Smooth muscle cell (in vitro differentiated cells): Measurements from ENCODE around the gene ZNF777. TPM values are rescaled to one million over a fixed set of nuclear protein-coding genes. Genes with fewer than 3 reads are reported as not detected.

Experiments
- DNase-seq: peaks from one replicate; lab custom pipeline; 2025; ENCODE audit not compliant: unreplicated experiment; lab: John Stamatoyannopoulos, UW
- H2AFZ ChIP-seq: fragments of 200-600 bp; sonication (generic); 2 replicates; pipeline ENCODE4 v1.6.0; 2016; ENCODE audit warnings: antibody characterized with exemption, low read depth, mild to moderate bottlenecking
- H3F3A ChIP-seq: fragments of 200-600 bp; sonication (generic); 2 replicates; pipeline ENCODE4 v1.6.0; 2017; ENCODE audit warnings: antibody characterized with exemption, low read depth
- H3K27ac ChIP-seq: fragments of 200-600 bp; sonication (generic); 2 replicates; pipeline ENCODE4 v1.5.1; 2016; ENCODE audit warnings: low read depth, mild to moderate bottlenecking
- H3K27me3 ChIP-seq: fragments of 200-600 bp; sonication (generic); 2 replicates; pipeline ENCODE4 v1.6.1; 2016; ENCODE audit warnings: low read depth, mild to moderate bottlenecking
- H3K36me3 ChIP-seq: fragments of 200-600 bp; sonication (generic); 2 replicates; pipeline ENCODE4 v1.5.1; 2016; ENCODE audit warnings: low read depth
- H3K4me1 ChIP-seq: fragments of 200-600 bp; sonication (generic); 2 replicates; pipeline ENCODE4 v1.5.1; 2016; ENCODE audit warnings: low read depth
- H3K4me2 ChIP-seq: fragments of 200-600 bp; sonication (generic); 2 replicates; pipeline ENCODE4 v1.6.0; 2016; ENCODE audit warnings: mild to moderate bottlenecking
- H3K4me3 ChIP-seq: fragments of 200-600 bp; sonication (generic); 2 replicates; pipeline ENCODE4 v1.5.1; 2016; ENCODE audit warnings: mild to moderate bottlenecking
- H3K79me2 ChIP-seq: fragments of 200-600 bp; sonication (generic); 2 replicates; pipeline ENCODE4 v1.6.0; 2016; ENCODE audit warnings: low read depth, mild to moderate bottlenecking
- H3K9ac ChIP-seq: fragments of 200-600 bp; sonication (generic); 2 replicates; pipeline ENCODE4 v1.6.0; 2016; ENCODE audit warnings: low read depth
- H3K9me3 ChIP-seq: fragments of 200-600 bp; sonication (generic); replicated peaks from 2 replicates; pipeline ENCODE4 v1.5.1; 2016; ENCODE audit warnings: low read depth
- H4K20me1 ChIP-seq: fragments of 200-600 bp; sonication (generic); 2 replicates; pipeline ENCODE4 v1.6.0; 2016; ENCODE audit warnings: low read depth
- WGBS: methylation state at CpG from one replicate; pipeline ENCODE4 v1.1.7; 2016; ENCODE audit warnings: low lambda C conversion rate; 5-methylcytosine and 5-hydroxymethylcytosine counted together
- polyA plus RNA-seq: library from polyadenylated mRNA; unstranded; fragments of >200 nt; fragmentation: Nextera tagmentation; extraction: Ambion mirVana; gene quantifications from 2 replicates; pipeline ENCODE4 v1.2.1, GENCODE V29; 2016
- total RNA-seq: library from RNA; depleted of rRNA; stranded (reverse); fragments of >200 nt; gene quantifications from 2 replicates; pipeline ENCODE4 v1.2.3, GENCODE V29; 2014
- TF ChIP-seq, protein P1 (sequence below): fragments of 200-600 bp; sonication (generic); IDR thresholded peaks from 2 replicates; pipeline ENCODE4 v1.5.1; 2017; ENCODE audit warnings: borderline replicate concordance, mild to moderate bottlenecking, antibody characterized with exemption; ENCODE audit not compliant: insufficient read depth, poor library complexity, severe bottlenecking

ZNF777 gene
- total and polyA plus RNA-seq, 2 experiments from 2014 or later = 7.8 to 14.9 TPM

DNA sequence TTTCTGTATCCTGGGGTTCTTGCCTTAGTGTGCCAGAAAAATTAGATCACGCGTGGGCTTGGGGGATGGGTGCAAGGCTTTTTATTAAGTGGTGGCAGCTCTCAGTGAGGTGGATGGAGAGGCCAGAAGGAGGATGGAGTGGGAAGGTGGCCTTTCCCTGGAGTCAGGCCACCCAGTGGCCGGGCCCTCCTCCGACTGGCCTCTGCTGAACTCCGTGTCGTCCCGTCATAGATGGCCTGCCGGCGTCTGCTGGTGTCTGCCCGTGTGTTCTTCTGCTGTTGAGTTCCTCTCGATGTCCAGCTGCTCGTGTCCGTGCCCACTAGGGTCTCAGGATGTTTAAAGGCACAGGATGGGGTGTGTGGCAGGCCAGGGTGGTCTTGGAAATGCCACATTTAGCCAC is 40.8 kb upstream of the ZNF777 start:
- no peaks in the 10 kb centered on the region for H3K36me3 ChIP-seq
- DNase-seq = no peak
- no peak overlapping the region for H3K27ac ChIP-seq
- H3K4me2 ChIP-seq = no peak overlapping the region
- peaks cover 10% of the 10 kb centered on the region for H3K27me3 ChIP-seq
- H3F3A ChIP-seq = peaks cover 6% of the 10 kb centered on the region
- 73% methylated on average over 13 of the region's 13 CpGs for WGBS
- H4K20me1 ChIP-seq = peaks cover 2% of the 10 kb centered on the region
- H3K4me1 ChIP-seq = no peaks in the 10 kb centered on the region
- H3K9me3 ChIP-seq = peaks cover 4% of the 10 kb centered on the region
- H2AFZ ChIP-seq = no peak overlapping the region
- peaks cover 4% of the 10 kb centered on the region for H3K79me2 ChIP-seq
- no peak overlapping the region for H3K4me3 ChIP-seq
- H3K9ac ChIP-seq = no peak overlapping the region
- TF ChIP-seq, protein P1, sequence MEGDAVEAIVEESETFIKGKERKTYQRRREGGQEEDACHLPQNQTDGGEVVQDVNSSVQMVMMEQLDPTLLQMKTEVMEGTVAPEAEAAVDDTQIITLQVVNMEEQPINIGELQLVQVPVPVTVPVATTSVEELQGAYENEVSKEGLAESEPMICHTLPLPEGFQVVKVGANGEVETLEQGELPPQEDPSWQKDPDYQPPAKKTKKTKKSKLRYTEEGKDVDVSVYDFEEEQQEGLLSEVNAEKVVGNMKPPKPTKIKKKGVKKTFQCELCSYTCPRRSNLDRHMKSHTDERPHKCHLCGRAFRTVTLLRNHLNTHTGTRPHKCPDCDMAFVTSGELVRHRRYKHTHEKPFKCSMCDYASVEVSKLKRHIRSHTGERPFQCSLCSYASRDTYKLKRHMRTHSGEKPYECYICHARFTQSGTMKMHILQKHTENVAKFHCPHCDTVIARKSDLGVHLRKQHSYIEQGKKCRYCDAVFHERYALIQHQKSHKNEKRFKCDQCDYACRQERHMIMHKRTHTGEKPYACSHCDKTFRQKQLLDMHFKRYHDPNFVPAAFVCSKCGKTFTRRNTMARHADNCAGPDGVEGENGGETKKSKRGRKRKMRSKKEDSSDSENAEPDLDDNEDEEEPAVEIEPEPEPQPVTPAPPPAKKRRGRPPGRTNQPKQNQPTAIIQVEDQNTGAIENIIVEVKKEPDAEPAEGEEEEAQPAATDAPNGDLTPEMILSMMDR = no peak

DNA sequence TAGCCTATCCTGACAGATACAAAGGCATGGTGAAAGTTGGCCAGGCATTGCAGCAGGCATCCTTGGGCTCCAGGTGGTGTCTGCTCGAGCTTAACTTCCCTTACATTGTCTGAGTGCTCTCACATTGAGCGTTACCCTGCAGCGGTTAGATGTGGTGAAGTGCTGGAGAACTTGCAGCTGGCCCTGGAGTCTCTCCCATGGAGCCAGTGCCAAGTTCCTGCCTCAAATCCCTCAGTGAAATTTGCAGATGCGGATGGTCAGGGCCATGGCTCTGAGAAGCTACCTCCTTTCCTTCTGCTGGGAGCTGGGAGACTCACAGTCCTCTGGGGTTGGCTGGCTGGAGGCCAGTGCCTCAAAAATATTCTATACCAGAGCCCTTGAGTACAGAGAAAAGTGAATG is 40.0 kb upstream of the ZNF777 start:
- WGBS = 85% methylated on average over 4 of the region's 4 CpGs
- Histone ChIP-seq H3K27me3 (peaks cover 10% of the 10 kb centered on the region), H3K4me1 (peaks cover 4% of the 10 kb centered on the region), H3K79me2 (peaks cover 9% of the 10 kb centered on the region), H3K9me3 (no peaks in the 10 kb centered on the region), H3F3A (peaks cover 6% of the 10 kb centered on the region), H3K4me2 (no peak overlapping the region), H3K27ac (no peak overlapping the region), H3K36me3 (no peaks in the 10 kb centered on the region), H2AFZ (no peak overlapping the region), H4K20me1 (peaks cover 9% of the 10 kb centered on the region), H3K9ac (no peak overlapping the region), H3K4me3 (no peak overlapping the region)
- DNase-seq = no peak
- TF ChIP-seq, protein P1 = no peak

DNA sequence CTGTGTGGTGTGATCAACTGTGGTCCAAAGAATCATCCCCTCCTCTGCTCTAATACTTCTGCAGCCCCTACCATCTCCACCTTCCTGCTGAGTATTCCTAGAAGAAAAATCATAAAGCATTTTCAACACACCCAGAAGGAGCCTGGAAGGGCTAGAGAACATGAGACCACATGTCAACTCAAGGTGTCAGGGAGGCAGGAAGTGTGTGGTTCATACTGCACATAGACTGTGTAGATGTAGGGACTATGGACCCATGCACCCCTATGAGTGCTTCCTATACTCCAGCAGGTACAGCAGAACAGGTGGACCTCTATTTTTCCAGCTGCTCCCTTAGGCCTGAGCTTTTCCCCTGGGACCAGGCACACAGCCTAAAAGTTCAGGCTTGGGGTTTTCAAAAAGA is 39.3 kb upstream of the ZNF777 start:
- Histone ChIP-seq H3K27ac (no peak overlapping the region), H3K4me1 (peaks cover 5% of the 10 kb centered on the region), H3K36me3 (no peaks in the 10 kb centered on the region), H3K27me3 (peaks cover 10% of the 10 kb centered on the region), H4K20me1 (peaks cover 16% of the 10 kb centered on the region), H2AFZ (no peak overlapping the region), H3F3A (peaks cover 6% of the 10 kb centered on the region), H3K79me2 (peaks cover 16% of the 10 kb centered on the region), H3K9me3 (no peaks in the 10 kb centered on the region), H3K9ac (no peak overlapping the region), H3K4me3 (no peak overlapping the region), H3K4me2 (no peak overlapping the region)
- DNase-seq = no peak
- TF ChIP-seq, protein P1 = no peak

DNA sequence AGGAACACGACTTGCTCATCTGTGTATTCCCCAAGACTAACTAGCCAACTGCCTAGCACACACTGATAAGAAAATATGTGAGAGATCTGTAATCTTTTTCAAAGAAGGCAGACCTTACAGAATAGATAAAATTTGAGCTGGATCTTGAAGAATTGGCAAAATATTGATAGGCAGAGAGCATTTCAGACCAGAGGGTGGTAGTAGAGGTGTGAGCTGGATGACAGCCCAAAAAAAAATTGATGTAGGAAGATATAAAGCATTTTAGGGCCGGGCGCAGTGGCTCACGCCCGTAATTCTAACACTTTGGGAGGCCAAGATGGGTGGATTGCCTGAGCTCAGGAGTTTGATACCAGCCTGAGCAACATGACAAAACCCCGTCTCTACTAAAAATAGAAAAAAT is 37.9 kb upstream of the ZNF777 start:
- H2AFZ ChIP-seq = no peak overlapping the region
- H3K27me3 ChIP-seq = peaks cover 10% of the 10 kb centered on the region
- peaks cover 23% of the 10 kb centered on the region for H3K79me2 ChIP-seq
- no peak overlapping the region for H3K9ac ChIP-seq
- DNase-seq = no peak
- TF ChIP-seq, protein P1 = no peak
- peaks cover 5% of the 10 kb centered on the region for H3K4me1 ChIP-seq
- no peak overlapping the region for H3K4me2 ChIP-seq
- no peaks in the 10 kb centered on the region for H3K9me3 ChIP-seq
- peaks cover 6% of the 10 kb centered on the region for H3F3A ChIP-seq
- H3K36me3 ChIP-seq = no peaks in the 10 kb centered on the region
- H3K4me3 ChIP-seq = no peak overlapping the region
- no peak overlapping the region for H3K27ac ChIP-seq
- H4K20me1 ChIP-seq = peaks cover 27% of the 10 kb centered on the region
- 96% methylated on average over 6 of the region's 6 CpGs for WGBS
